ENCODE results near the gene CDK7.
A peak's percentile ranks its signal among the peaks of the same experiment; 100 is the strongest.
"Not testable (repeated sequence)": the region's sequence is repeated elsewhere in the genome, so short reads cannot be mapped to it uniquely, and the experiment has no call there.

The CDK7 gene

DNA sequence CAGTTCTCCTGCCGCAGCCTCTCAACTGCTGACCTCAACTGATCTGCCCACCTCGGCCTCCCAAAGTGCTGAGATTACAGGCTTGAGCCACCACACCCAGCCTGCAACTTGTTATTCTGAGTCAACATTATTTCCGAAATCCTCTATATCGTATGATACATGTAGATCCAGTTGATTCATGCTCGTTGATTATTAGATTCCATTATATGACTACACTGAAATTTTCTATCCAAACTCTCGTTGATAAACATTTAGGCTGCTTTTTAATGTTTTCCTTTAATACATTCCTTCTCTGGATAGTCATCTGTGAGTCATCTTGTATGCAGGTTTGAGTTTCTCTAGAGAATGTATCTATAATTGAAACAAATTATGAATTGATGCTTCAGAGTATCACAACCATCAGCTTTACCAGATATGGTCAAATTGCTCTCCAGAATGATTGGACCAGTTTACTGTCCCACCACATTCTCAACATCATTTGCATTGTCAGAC is 4.1 kb downstream of the CDK7 start:
- no peak for DNase-seq

GRCh38 chr5:69242215-69242927 is 7.7 kb downstream of the CDK7 start:
- DNase-seq = peak; percentile 59

DNA sequence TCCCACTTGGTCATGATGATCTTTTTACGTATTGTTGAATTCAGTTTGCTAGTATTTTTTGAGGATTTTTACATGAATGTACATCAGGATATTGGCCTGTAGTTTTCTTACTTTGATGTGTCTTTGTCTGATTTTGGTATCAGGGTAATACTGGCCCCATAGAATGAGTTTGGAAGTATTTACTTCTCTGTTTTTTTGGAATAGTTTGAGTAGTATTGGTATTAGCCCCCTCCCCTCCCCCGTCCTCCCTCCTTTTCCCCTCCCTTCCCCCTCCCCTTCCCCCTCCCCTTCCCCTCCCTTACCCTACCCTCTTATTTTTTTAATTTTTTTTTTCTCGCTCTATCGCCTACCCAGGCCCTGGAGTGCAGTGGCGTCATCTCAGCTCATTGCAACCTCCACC is 10.3 kb downstream of the CDK7 start:
- no peak for DNase-seq

GRCh38 chr5:69248019-69248418 is 13.3 kb downstream of the CDK7 start:
- no peak for DNase-seq

DNA sequence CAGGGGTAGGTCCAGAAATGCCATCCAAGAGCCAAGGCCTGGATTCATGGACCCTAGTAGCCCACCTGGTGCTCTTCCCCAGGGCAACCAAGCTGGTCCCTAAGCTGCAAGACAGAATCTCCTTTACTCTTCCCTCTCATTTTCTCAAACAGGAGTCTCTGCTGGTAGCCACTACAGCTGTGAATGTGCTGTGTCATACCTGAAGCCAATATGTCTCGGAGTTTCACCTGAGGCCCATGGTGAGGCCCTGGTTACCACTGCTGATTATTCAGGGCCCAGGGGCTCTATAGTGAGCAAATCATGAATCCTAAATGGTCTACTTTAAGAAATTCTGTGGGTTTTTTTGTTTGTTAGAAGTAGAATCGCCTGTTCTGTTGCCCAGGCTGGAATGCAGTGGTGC is 15.9 kb downstream of the CDK7 start:
- DNase-seq = peak; percentile 58

GRCh38 chr5:69252437-69252836 is 17.8 kb downstream of the CDK7 start:
- DNase-seq = no peak

- DNase-seq = not testable (repeated sequence)
These were observed 21.3 kb downstream of the CDK7 start for GRCh38 chr5:69255940-69256339.

- DNase-seq = no peak
These were observed 22.9 kb downstream of the CDK7 start for GRCh38 chr5:69257577-69257976.

DNA sequence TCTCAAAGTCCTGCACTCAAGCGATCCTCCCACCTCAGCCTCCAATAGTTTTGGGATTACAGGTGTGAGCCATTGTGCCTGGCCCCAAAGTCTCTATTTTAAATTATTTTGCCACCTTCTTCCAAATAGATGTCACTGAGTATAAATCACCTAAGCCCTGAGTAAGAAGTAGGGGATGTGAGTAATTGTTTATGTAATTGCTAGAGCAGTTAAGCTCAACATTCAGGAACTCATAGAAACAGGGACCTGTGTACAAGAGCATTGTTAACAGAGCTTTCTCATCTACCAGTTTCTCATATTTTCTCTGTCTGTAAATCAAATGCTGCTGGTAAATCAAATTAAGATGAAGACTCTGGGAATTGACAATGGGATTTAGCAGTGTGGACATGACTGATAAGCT is 26.3 kb downstream of the CDK7 start:
- no peak for DNase-seq

- peak; percentile 73 for DNase-seq
These were observed 31.2 kb downstream of the CDK7 start for GRCh38 chr5:69265931-69266330.

DNA sequence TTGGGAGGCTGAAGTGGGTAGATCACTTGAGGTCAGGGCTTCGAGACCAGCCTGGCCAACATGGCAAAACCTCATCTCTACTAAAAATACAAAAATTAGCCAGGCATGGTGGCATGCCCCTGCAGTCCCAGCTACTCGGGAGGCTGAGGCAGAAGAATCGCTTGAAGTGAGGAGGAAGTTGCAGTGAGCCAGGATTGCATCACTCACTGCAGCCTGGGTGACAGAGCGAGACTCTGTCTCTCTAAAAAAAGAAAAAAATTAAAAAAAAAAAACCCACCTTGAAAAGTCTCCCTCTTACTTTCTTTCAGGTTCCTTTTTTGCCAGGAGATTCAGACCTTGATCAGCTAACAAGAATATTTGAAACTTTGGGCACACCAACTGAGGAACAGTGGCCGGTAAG is 34.2 kb downstream of the CDK7 start:
- no peak for DNase-seq

DNA sequence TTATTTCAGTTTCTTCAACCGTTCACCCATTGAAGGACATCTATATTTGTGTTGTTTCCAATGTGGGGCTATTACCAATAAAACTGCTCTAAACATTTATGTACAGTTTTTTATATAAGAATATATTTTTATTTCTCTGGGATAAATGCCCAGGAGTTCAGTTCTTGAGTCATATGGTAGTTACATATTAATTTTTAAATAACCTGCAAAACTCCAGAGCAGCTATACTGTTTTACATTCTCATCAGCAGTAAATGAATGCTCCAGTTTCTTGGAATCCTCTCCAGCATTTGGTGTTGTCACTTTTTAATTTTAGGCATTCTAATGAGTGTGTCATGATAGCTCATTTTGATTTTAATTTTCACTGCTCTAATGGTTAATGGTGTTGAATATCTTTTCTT is 36.2 kb downstream of the CDK7 start:
- DNase-seq = no peak

DNA sequence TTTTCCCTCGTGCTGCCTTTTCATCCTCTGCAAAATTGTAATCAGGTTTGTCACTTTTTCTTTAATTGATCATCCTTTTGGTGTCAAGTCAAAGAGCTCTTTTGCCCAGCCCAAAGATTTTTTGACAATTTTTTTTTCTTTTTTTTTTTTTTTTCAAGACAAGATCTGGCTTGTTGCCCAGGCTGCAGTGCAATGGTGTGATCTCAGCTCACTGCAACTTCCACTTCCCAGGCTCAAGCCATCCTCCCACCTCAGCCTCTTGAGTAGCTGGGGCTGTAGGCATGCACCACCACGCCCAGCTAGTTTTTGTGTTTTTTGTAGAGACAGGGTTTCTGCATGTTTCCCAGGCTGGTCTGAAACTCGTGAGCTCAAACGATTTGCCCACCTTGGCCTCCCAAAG is 36.7 kb downstream of the CDK7 start:
- no peak for DNase-seq

- DNase-seq = no peak
These were observed 40.9 kb downstream of the CDK7 start for GRCh38 chr5:69275563-69275962.

DNA sequence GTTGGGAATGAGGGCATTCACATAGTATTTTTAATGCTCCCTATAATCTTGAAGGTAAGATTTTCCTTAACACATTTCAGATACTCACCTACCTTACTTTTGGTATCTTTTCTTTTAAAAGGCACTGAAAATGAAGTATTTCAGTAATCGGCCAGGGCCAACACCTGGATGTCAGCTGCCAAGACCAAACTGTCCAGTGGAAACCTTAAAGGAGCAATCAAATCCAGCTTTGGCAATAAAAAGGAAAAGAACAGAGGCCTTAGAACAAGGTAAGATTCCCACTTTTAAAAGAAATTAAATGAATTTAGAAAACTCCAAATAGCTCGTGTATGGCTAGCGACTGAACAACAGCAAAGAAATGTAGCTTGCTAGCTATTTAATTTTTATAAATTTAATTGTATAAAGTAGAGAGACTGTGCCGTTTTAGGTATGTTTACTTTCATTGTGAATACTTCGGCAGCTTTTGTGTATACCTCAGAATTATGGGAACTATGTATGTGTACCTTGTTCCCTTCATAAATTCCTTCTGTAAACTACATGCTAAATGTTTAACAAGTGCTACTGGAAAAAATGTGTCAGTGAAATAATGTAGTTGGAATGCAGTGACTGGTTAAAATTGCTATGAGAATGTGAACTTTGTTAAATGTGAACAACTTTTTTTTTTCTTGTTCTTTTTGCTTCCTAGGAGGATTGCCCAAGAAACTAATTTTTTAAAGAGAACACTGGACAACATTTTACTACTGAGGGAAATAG is 41.9 kb downstream of the CDK7 start:
- DNase-seq = no peak

GRCh38 chr5:69279517-69279916 is 44.8 kb downstream of the CDK7 start:
- DNase-seq = no peak

DNA sequence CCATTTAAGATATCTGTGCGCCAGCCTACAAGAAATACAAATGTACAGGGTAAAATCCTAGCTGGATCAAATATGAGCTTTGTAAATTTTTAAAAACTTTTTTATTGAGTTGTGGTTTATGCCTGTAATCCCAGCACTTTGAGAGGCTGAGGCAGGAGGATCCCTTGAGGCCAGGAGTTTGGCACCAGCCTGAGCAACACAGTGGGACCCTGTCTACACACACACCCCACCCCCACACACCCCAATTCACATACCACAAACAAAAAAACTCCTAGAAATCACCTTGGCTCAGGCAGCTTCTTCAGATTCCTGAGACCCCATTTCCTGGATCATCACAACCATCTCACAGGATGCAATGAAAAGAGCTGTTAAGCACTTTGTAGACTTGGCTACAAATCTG is 46.4 kb downstream of the CDK7 start:
- no peak for DNase-seq

DNA sequence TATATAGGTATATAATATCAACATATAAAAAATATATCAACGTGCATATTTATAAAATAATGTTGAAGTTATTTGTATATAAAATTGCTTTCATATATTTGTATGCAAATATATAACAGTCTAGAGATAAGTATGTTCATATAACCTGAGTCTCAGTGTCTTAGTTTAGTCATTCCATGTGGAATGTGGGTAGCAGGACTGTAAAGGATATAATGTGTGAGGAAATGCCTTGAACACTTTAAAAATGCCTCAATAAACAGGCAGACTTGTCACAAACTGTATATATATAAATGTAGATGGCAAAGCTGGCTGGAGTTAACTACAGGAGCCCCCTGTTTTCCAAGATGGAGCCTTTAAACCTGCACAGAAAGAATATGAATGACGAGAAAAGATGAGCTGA is 49.5 kb downstream of the CDK7 start:
- no peak for DNase-seq

DNA sequence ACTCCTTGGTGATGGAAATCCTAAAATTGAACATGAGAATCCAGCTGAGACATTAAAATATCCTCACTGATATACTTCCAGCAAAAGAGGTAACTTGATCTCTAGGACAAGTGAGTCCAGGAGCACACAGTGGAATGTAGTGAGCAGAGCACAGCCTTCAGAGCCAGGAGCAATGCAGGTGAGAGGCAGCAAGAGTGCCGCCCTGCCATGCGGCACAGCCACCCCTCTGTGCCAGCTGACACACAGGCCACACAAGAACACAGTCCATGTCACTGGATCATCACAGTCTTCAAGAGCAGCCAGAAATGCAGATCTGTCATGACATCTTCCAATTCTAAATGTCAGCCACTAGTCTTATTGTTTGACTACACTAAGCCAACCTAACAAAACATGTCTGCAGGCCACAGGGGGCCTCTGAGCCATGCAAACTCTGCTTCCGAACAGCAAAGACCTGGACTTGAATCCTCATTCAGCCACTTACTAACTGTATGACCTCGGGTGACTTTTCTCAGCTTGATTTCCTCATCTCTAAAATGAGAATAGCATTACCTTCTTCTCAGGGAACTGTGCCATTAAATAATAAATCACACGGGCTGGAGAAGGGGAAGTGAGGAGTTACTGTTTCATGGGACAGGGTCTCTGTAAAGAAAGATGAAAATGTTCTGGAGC is 50.9 kb downstream of the CDK7 start:
- no peak for DNase-seq

GRCh38 chr5:69288069-69288468 is 53.4 kb downstream of the CDK7 start:
- DNase-seq = no peak

DNA sequence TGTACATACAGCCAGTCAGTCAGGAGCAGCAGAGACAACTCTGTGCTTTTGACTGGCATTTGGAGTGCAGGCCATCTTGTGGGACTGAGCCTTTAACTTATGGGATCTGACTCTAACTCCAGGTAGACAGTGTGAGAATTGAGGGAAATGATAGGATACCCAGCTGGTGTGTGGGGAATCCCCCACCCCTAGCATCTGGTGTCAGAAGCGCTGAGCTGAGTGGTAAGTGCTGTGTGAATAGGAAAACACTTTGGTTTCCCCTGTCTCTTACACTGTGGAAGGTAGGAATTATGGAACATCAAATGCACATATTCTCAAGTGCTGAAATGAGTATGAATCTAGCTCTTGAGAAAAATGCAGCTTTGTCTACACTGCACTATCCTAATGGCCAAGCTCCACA is 54.0 kb downstream of the CDK7 start:
- DNase-seq = no peak

GRCh38 chr5:69292306-69292705 is 57.6 kb downstream of the CDK7 start:
- no peak for DNase-seq

DNA sequence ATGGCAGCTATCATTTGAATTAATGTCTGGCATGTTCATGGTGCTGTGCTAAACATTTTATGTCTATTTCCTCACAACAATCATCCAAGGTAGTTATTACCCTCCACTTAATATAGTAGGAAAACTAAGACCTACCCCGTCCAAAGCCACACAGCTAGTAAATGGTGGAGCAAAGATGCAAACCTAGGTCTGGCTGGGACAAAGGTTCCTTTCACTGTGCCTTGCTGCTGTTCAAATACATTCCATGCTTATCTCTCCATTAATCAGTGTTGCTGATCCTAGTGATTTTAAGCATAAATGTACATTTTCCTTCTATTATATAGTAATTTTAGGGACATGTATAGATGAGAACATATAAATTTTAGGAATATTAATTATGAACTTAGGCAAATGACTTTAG is 59.2 kb downstream of the CDK7 start:
- DNase-seq = peak; percentile 75

Measured in islet precursor cell (in vitro differentiated cells).